D721Med (cell line): ENCODE results near the gene ST6GALNAC3.

Experiments used
- DNase-seq: peaks from one replicate; pipeline ENCODE4 v3.0.0; 2011; ENCODE audit warnings: low spot score; ENCODE audit not compliant: insufficient read length
- FAIRE-seq: peaks from 2 replicates; lab custom pipeline; 2011; peaks lifted over from hg19 to GRCh38; lab: Jason Lieb, UNC
- CTCF ChIP-seq: IDR thresholded peaks from 2 replicates; pipeline ENCODE4 v1.5.1; 2012; ENCODE audit warnings: mild to moderate bottlenecking, control low read depth; ENCODE audit not compliant: insufficient read depth; ENCODE audit errors: missing control alignments

Gene ST6GALNAC3

GRCh38 chr1:76511558-76512179 is 437.1 kb downstream of the ST6GALNAC3 start:
- DNase-seq (no peak), FAIRE-seq (no peak)
- no peak for TF ChIP-seq CTCF

- TF ChIP-seq CTCF = no peak
- FAIRE-seq = no peak
- DNase-seq = no peak
Observed at GRCh38 chr1:76530953-76531352, 456.4 kb downstream of the ST6GALNAC3 start.

- FAIRE-seq (no peak), DNase-seq (no peak)
- TF ChIP-seq CTCF = no peak
Observed at GRCh38 chr1:76541618-76542017, 467.1 kb downstream of the ST6GALNAC3 start.

GRCh38 chr1:76542359-76542758 is 467.8 kb downstream of the ST6GALNAC3 start:
- no peak for TF ChIP-seq CTCF
- FAIRE-seq (no peak), DNase-seq (no peak)

- DNase-seq (no peak), FAIRE-seq (no peak)
- TF ChIP-seq CTCF = no peak
Observed at GRCh38 chr1:76543495-76543894, 468.9 kb downstream of the ST6GALNAC3 start.

GRCh38 chr1:76546354-76546933 is 471.9 kb downstream of the ST6GALNAC3 start:
- no peak for FAIRE-seq
- no peak for TF ChIP-seq CTCF
- no peak for DNase-seq

- DNase-seq (no peak), FAIRE-seq (no peak)
- TF ChIP-seq CTCF = no peak
Observed at GRCh38 chr1:76547916-76548315, 473.4 kb downstream of the ST6GALNAC3 start.
